NT2/D1 (cell line): ENCODE results near the gene SCNM1.
A peak's percentile ranks its signal among the peaks of the same experiment; 100 is the strongest.
"Not testable (repeated sequence)": the region's sequence is repeated elsewhere in the genome, so short reads cannot be mapped to it uniquely, and the experiment has no call there.

Experiments used
- DNase-seq: peaks from one replicate; pipeline ENCODE4 v3.0.0-alpha.2; 2011; ENCODE audit warnings: low read depth, low spot score
- H3K27me3 ChIP-seq: 2 replicates; pipeline ENCODE4 v1.6.0; 2011; ENCODE audit warnings: mild to moderate bottlenecking; ENCODE audit not compliant: insufficient read length, insufficient read depth
- H3K36me3 ChIP-seq: 2 replicates; pipeline ENCODE4 v1.6.1; 2011; ENCODE audit warnings: mild to moderate bottlenecking, low read length, mixed read lengths; ENCODE audit not compliant: insufficient read depth, insufficient read length
- H3K4me1 ChIP-seq: 2 replicates; pipeline ENCODE4 v1.5.1; 2011; ENCODE audit not compliant: insufficient read depth, insufficient read length
- H3K4me3 ChIP-seq: 2 replicates; pipeline ENCODE4 v1.5.1; 2011; ENCODE audit warnings: low read depth; ENCODE audit not compliant: insufficient read length
- H3K9ac ChIP-seq: 2 replicates; pipeline ENCODE4 v1.6.0; 2011; ENCODE audit warnings: low read depth; ENCODE audit not compliant: insufficient read length
- H3K9me3 ChIP-seq: 2 replicates; pipeline ENCODE4 v1.5.1; 2011; ENCODE audit warnings: mild to moderate bottlenecking, low read length; ENCODE audit not compliant: insufficient read depth
- SUZ12 ChIP-seq: IDR thresholded peaks from 2 replicates; pipeline ENCODE4 v1.6.1; 2011; ENCODE audit not compliant: insufficient read length, insufficient read depth; ENCODE audit errors: extremely low read depth
- YY1 ChIP-seq: IDR thresholded peaks from 2 replicates; pipeline ENCODE4 v1.6.1; 2011; ENCODE audit not compliant: insufficient read length, insufficient read depth
- ZNF274 ChIP-seq: IDR thresholded peaks from 2 replicates; pipeline ENCODE4 v1.6.1; 2011; ENCODE audit warnings: mild to moderate bottlenecking, low read depth, low read length

SCNM1 gene

DNA sequence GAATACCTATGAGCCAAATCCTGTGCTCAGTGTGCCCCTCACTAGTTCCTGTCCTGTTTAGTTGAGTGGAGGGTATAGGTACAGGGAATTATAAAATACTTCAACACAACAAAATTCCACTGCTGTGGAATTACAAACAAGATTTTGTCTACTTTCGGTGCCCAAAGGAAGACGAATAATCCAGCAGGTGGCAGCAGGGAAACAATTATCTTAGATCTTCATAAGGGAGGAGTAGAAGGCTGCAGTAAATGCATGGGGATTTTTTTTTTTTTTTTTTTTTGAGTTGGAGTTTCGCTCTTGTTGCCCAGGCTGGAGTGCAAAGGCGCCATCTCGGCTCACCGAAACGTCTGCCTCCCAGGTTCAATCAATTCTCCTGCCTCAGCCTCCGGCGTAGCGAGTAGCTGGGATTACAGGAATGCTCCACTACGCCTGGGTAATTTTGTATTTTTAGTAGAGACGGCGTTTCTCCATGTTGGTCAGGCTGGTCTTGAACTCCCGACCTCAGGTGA is 30.4 kb downstream of the SCNM1 start:
- H3K4me1 ChIP-seq: peaks cover 3% of the 10 kb centered on the region
- H3K9ac ChIP-seq: no peak overlapping the region
- no peaks in the 10 kb centered on the region for H3K27me3 ChIP-seq
- TF ChIP-seq SUZ12 (no peak), YY1 (no peak), ZNF274 (no peak)
- H3K36me3 ChIP-seq: peaks cover 5% of the 10 kb centered on the region
- no peak overlapping the region for H3K4me3 ChIP-seq
- no peak for DNase-seq
- H3K9me3 ChIP-seq: no peaks in the 10 kb centered on the region

DNA sequence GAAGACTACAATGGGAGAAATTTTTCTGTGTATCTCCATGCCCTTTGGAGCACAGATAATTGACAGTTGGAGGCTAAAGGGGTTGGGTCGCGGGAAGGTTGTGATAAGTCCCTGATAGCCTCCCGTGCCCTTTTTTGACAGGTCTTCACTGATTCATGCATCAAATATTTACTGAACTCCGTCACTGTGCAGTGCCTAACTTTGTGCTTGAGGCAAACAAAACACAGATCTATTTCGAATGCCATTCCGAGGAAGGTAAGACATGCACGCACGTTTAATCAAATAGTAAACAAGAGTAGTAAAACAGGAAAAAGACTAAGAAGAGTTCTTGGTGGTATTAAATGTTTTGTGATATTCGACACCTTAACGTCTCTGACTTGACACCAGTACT is 31.9 kb downstream of the SCNM1 start:
- H3K4me1 ChIP-seq: peaks cover 3% of the 10 kb centered on the region
- peak overlapping the region; percentile 99 for H3K9ac ChIP-seq
- peaks cover 18% of the 10 kb centered on the region for H3K36me3 ChIP-seq
- TF ChIP-seq ZNF274: no peak
- no peak for TF ChIP-seq YY1
- TF ChIP-seq SUZ12: no peak
- no peaks in the 10 kb centered on the region for H3K27me3 ChIP-seq
- H3K4me3 ChIP-seq: peak overlapping the region; percentile 99
- no peaks in the 10 kb centered on the region for H3K9me3 ChIP-seq
- no peak for DNase-seq

DNA sequence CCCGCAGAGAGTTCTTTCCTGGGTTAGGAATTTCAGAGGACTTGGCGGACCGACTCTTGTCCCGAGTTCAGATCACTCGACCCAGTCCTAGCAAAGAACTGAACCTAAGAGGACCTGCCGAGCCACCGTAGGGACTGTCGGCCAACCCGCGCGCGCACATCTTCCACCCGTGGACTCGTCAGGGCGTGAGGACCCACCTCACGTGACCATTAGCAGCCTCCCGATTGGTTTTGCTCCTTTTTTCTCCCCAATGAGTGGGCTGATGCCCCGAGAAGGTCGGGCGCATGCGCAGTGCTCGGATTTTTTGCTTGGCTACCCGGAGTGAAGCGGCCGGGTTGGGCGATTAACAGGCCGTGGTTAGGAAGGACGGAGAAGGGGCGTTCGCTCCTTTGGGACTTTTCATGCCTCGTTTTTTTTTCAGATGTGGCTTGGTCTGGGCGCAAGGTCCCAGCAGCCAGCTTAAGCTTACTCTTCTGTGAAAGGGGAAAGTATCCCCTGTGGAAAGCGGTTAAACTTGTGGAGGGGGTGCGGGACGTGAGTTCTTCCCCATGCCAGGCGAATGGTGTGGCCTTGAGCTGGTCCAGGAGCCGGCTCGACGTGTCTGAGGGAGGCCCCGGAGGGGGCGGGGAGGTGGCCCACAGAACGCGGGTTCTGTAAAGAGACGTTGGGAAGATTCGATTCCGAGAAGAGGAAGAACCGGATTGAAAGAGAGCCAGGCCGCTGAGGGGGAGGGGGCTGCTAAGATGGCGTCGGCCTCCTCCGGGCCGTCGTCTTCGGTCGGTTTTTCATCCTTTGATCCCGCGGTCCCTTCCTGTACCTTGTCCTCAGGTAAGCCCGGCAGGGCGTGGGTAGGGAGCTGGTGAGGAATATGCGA is 32.5 kb downstream of the SCNM1 start, which contains the start of gene PIP5K1A:
PIP5K1A (plus strand) TSS at position 299 of the 874 bp plus-strand sequence; CDS start at position 744, 445 bp downstream.
- Histone ChIP-seq H3K4me3 (peak within 1 kb of the TSS; percentile 99), H3K27me3 (no peaks in the 10 kb centered on the region), H3K9ac (peak within 1 kb of the TSS; percentile 99), H3K36me3 (peaks cover 24% of the 10 kb centered on the region), H3K9me3 (no peaks in the 10 kb centered on the region), H3K4me1 (peaks cover 3% of the 10 kb centered on the region)
- TF ChIP-seq ZNF274: no peak
- peak; percentile 83 for TF ChIP-seq YY1
- DNase-seq: peak; percentile 96

DNA sequence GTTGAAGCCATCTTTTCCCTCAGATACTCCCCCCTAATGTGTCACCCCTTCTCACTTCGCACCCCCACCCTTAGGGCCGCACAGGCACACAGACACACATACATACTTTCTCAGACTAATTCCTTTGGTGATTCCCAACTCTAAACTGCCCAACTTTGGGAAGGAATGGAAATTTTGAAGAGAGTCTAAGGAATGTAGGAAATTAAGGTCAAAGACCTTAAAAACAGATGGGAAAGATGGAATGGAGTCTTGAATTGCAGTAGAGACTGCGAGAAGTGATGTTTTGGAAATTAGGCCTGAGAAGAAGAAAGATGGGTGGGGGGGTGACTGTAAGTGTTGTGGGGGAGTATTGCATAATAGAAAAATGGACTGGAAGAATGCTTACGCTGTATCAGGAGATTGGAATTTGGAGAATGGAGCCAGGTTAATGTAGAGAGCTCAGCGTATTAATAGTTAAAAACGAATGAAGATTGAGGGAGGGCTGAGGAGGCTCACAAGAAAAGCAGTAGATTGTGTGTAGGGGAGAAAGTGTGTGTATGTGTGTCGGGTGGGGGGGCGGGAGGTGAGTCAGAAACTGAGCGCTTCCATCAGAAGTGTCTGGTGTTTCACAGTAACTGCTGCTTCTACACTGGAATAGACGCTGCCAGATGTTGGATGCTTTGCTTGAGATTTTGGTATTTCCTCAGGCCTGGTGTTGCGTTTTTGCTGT is 34.1 kb downstream of the SCNM1 start:
- Histone ChIP-seq H3K4me3 (peak overlapping the region; percentile 99), H3K27me3 (no peaks in the 10 kb centered on the region), H3K9me3 (no peaks in the 10 kb centered on the region), H3K9ac (peak overlapping the region; percentile 99), H3K4me1 (peaks cover 3% of the 10 kb centered on the region), H3K36me3 (peaks cover 39% of the 10 kb centered on the region)
- no peak for DNase-seq
- TF ChIP-seq SUZ12 (no peak), YY1 (no peak), ZNF274 (no peak)

DNA sequence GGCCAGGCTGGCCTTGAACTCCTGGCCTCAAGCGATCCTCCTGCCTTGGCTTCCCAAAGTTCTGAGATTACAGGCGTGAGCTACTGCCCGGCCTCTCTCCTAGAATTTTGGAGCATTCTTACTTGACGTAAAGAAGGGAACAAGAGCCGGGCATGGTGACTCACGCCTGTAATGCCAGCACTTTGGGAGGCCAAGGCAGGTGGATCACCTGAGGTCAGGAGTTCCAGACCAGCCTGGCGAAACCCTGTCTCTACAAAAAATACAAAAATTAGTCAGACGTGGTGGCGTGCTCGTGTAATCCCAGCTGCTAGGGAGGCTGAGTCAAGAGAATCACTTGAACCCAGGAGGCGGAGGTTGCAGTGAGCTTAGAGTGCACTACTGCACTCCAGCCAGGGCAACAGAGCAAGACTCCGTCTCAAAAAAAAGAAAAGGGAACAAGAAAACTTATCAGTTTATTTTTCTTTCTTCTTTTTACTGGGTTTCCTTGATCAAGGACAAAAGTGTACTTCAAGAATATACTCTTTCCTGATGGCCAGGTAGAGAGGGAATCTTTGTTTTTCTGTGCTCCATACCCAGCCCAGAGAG is 39.5 kb downstream of the SCNM1 start:
- H3K9ac ChIP-seq, H3K4me1 ChIP-seq, DNase-seq, H3K9me3 ChIP-seq, H3K4me3 ChIP-seq, H3K27me3 ChIP-seq: not testable (repeated sequence)
- peaks cover 85% of the 10 kb centered on the region for H3K36me3 ChIP-seq

DNA sequence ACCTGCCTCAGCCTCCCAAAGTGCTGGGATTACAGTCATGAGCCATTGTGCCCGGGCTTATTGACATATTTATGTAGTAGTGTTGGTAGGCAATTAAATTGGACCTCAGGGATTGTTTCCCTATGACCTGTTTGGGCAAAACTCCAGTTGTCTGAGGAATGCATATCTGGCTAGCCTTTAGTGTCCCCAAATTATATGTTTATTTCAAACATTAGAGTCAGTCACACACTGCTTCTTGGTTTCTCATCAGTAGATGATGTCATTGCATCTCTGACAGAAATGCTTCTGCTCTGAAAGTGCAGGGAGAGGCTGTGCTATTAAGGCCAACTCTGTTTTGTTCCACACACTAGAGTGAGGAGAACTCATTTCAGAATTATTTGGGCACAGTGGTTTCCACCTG is 44.9 kb downstream of the SCNM1 start:
- peaks cover 75% of the 10 kb centered on the region for H3K36me3 ChIP-seq
- DNase-seq: no peak
- peaks cover 2% of the 10 kb centered on the region for H3K4me1 ChIP-seq
- no peaks in the 10 kb centered on the region for H3K27me3 ChIP-seq
- H3K9ac ChIP-seq: no peak overlapping the region
- no peaks in the 10 kb centered on the region for H3K9me3 ChIP-seq
- TF ChIP-seq YY1 (no peak), ZNF274 (no peak)
- H3K4me3 ChIP-seq: no peak overlapping the region
